Uterus (tissue), 4 donors: ENCODE results near the gene ALPP. TPM values are rescaled to one million over a fixed set of nuclear protein-coding genes. Genes with fewer than 3 reads are reported as not detected.
"Not testable (repeated sequence)": the region's sequence is repeated elsewhere in the genome, so short reads cannot be mapped to it uniquely, and the experiment has no call there.

Source experiments
- DNase-seq, 2 donors: peaks; one replicate each; pipeline ENCODE4 v3.0.0-alpha.2; 2019 to 2020
- H3K27ac ChIP-seq, 2 donors: fragments of 200-600 bp; sonication (generic); 1 replicate in 1 of 2; 2 replicates in 1 of 2; pipeline ENCODE4 v1.5.1; 2016 to 2018
- H3K27me3 ChIP-seq, 2 donors: fragments of 200-600 bp; sonication (generic); one replicate each; pipeline ENCODE4 v1.5.1; 2018 to 2019; ENCODE audit warnings: control low read depth in 1 of 2
- H3K36me3 ChIP-seq, 2 donors: fragments of 200-600 bp; sonication (generic); one replicate each; pipeline ENCODE4 v1.5.1; 2019; ENCODE audit warnings: control low read depth in 1 of 2
- H3K4me1 ChIP-seq, 2 donors: fragments of 200-600 bp; sonication (generic); one replicate each; pipeline ENCODE4 v1.5.1; 2018 to 2019; ENCODE audit warnings: control low read depth in 1 of 2
- H3K4me3 ChIP-seq, 2 donors: fragments of 200-600 bp; sonication (generic); 1 replicate in 1 of 2; 2 replicates in 1 of 2; pipeline ENCODE4 v1.5.1; 2018 to 2019; ENCODE audit warnings: mild to moderate bottlenecking in 1 of 2
- H3K9me3 ChIP-seq, 2 donors: fragments of 200-600 bp; sonication (generic); one replicate each; pipeline ENCODE4 v1.5.1; 2019; ENCODE audit warnings: control low read depth in 1 of 2
- CTCF ChIP-seq, 4 experiments: fragments of 200-600 bp in 2 of 4; fragments of 450-650 bp in 2 of 4; sonication (generic) in 2 of 4; IDR thresholded peaks; one replicate each; pipeline ENCODE4 v1.5.1; 2016 to 2019; ENCODE audit warnings: antibody characterized with exemption in 4 of 4, mild to moderate bottlenecking in 2 of 4, moderate library complexity in 1 of 4
- POLR2A ChIP-seq, 2 donors: fragments of 450-650 bp; IDR thresholded peaks; one replicate each; pipeline ENCODE4 v1.6.1; 2016; ENCODE audit warnings: antibody characterized with exemption in 2 of 2, mild to moderate bottlenecking in 1 of 2, moderate library complexity in 1 of 2
- intact Hi-C: fragments of 100-400 bp; cut with DNase I; formaldehyde crosslinking; loops from one replicate; pipeline ENCODE4 v1.15.1; 2023; ENCODE audit warnings: low total_unique reads
- total RNA-seq, 4 donors: library from RNA; depleted of rRNA in 3 of 4; stranded (reverse); fragments of >200 nt in 3 of 4; gene quantifications; one replicate each; pipeline versions ENCODE4 v1.1.0 to v1.2.4, GENCODE V29; 2014 to 2023
- donor health status: DM: yes; HTN: yes; CAD: no.

Gene ALPP
- total RNA-seq, 4 donors from 2014 or later: 0.62 TPM; not detected in 3

GRCh38 chr2:232376260-232376659 lies 2.3 kb upstream of the ALPP start:
- no peak overlapping the region for H3K4me3 ChIP-seq
- TF ChIP-seq CTCF (IDR thresholded peaks at IDR 0.05) (no peak), POLR2A (IDR thresholded peaks at IDR 0.05) (no peak)
- no peaks in the 10 kb centered on the region for H3K4me1 ChIP-seq
- DNase-seq: no peak
- H3K27me3 ChIP-seq: no peaks in the 10 kb centered on the region
- no peaks in the 10 kb centered on the region for H3K9me3 ChIP-seq
- no peaks in the 10 kb centered on the region for H3K36me3 ChIP-seq
- H3K27ac ChIP-seq: no peak overlapping the region
- intact Hi-C loops: no loop called here

- intact Hi-C loops: no loop called here
- no peak for DNase-seq
- Histone ChIP-seq H3K4me1 (no peaks in the 10 kb centered on the region), H3K4me3 (no peak overlapping the region), H3K9me3 (no peaks in the 10 kb centered on the region), H3K27ac (no peak overlapping the region), H3K36me3 (no peaks in the 10 kb centered on the region), H3K27me3 (no peaks in the 10 kb centered on the region)
- TF ChIP-seq CTCF (IDR thresholded peaks at IDR 0.05) (no peak), POLR2A (IDR thresholded peaks at IDR 0.05) (no peak)
Measured at GRCh38 chr2:232376713-232377112, 1.8 kb upstream of the ALPP start.

- Histone ChIP-seq H3K4me3 (no peak overlapping the region), H3K27me3 (no peaks in the 10 kb centered on the region), H3K4me1 (no peaks in the 10 kb centered on the region), H3K36me3 (no peaks in the 10 kb centered on the region), H3K27ac (no peak overlapping the region), H3K9me3 (no peaks in the 10 kb centered on the region)
- no peak for TF ChIP-seq POLR2A (IDR thresholded peaks at IDR 0.05)
- no peak for TF ChIP-seq CTCF (IDR thresholded peaks at IDR 0.05)
- intact Hi-C loops: no loop called here
- no peak for DNase-seq
Measured at GRCh38 chr2:232377319-232377718, 1.2 kb upstream of the ALPP start.

- Histone ChIP-seq H3K36me3 (no peaks in the 10 kb centered on the region), H3K27me3 (peaks cover 0 to 4% of the 10 kb centered on the region in 2 donors), H3K27ac (no peak overlapping the region), H3K4me1 (no peaks in the 10 kb centered on the region), H3K9me3 (no peaks in the 10 kb centered on the region), H3K4me3 (no peak overlapping the region)
- TF ChIP-seq CTCF (IDR thresholded peaks at IDR 0.05): no peak
- intact Hi-C loops: no loop called here
- DNase-seq: no peak
Measured at GRCh38 chr2:232377841-232378734, 463 bp upstream of the ALPP start.

GRCh38 chr2:232379610-232380590 lies 1.3 kb downstream of the ALPP start:
- H3K4me1 ChIP-seq, intact Hi-C loops, H3K36me3 ChIP-seq, H3K9me3 ChIP-seq, H3K27me3 ChIP-seq, H3K27ac ChIP-seq, H3K4me3 ChIP-seq, DNase-seq: not testable (repeated sequence)

GRCh38 chr2:232381204-232382031 lies 2.9 kb downstream of the ALPP start:
- H3K9me3 ChIP-seq, intact Hi-C loops, H3K4me1 ChIP-seq, H3K36me3 ChIP-seq, DNase-seq, H3K27ac ChIP-seq, H3K4me3 ChIP-seq: not testable (repeated sequence)
- peaks cover 0 to 11% of the 10 kb centered on the region in 2 donors for H3K27me3 ChIP-seq
